GM21447 (cell line): Measurements from ENCODE around the gene RABL2B.

Experiments
- ATAC-seq: cut with Tn5 transposase; IDR thresholded peaks from one replicate; pipeline ENCODE4 v1.9.1; 2021; ENCODE audit not compliant: unreplicated experiment

The RABL2B gene

GRCh38 chr22:50722716-50723428 is 60.6 kb downstream of the RABL2B start:
- no peak for ATAC-seq

GRCh38 chr22:50722048-50722701 is 61.3 kb downstream of the RABL2B start:
- ATAC-seq: no peak

- ATAC-seq: no peak
Measured at GRCh38 chr22:50721257-50721844, 62.1 kb downstream of the RABL2B start.

- ATAC-seq: no peak
Measured at GRCh38 chr22:50720301-50721256, 62.9 kb downstream of the RABL2B start.

- no peak for ATAC-seq
Measured at GRCh38 chr22:50719814-50720300, 63.6 kb downstream of the RABL2B start.

- ATAC-seq: no peak
Measured at GRCh38 chr22:50718352-50718709, 65.1 kb downstream of the RABL2B start.

- ATAC-seq: no peak
Measured at GRCh38 chr22:50717709-50718351, 65.6 kb downstream of the RABL2B start.
